ENCODE results near the gene TCHH. TPM values are rescaled to one million over a fixed set of nuclear protein-coding genes. Genes with fewer than 3 reads are reported as not detected.

The TCHH gene, protein sequence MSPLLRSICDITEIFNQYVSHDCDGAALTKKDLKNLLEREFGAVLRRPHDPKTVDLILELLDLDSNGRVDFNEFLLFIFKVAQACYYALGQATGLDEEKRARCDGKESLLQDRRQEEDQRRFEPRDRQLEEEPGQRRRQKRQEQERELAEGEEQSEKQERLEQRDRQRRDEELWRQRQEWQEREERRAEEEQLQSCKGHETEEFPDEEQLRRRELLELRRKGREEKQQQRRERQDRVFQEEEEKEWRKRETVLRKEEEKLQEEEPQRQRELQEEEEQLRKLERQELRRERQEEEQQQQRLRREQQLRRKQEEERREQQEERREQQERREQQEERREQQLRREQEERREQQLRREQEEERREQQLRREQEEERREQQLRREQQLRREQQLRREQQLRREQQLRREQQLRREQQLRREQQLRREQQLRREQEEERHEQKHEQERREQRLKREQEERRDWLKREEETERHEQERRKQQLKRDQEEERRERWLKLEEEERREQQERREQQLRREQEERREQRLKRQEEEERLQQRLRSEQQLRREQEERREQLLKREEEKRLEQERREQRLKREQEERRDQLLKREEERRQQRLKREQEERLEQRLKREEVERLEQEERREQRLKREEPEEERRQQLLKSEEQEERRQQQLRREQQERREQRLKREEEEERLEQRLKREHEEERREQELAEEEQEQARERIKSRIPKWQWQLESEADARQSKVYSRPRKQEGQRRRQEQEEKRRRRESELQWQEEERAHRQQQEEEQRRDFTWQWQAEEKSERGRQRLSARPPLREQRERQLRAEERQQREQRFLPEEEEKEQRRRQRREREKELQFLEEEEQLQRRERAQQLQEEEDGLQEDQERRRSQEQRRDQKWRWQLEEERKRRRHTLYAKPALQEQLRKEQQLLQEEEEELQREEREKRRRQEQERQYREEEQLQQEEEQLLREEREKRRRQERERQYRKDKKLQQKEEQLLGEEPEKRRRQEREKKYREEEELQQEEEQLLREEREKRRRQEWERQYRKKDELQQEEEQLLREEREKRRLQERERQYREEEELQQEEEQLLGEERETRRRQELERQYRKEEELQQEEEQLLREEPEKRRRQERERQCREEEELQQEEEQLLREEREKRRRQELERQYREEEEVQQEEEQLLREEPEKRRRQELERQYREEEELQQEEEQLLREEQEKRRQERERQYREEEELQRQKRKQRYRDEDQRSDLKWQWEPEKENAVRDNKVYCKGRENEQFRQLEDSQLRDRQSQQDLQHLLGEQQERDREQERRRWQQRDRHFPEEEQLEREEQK (N-terminal part only)
- total RNA-seq = under 1 TPM; 0.05 to 0.33 TPM
- under 1 TPM; 0.07 to 0.09 TPM for polyA plus RNA-seq

DNA sequence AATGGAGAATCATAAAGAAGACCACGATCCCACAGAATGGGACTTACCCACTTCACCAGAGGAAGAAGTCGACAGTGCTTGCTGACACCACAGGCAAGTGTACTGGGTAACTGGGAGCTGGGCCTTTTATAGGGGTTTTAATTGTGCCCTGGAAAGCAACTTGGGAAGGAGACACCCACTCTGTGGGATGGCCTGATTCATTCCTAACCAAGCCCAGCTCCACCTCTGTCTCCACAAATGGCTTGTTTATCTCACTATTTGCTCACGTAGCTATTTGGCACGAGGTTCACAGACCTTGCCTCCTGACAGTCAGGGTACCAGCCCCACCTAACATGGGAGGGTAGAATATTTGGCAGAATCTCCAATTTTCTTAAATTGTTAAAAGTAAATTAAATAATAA, at the start of gene TCHH:
TCHH (minus strand) TSS at position 101 of the 400 bp plus-strand sequence. CDS start 1,364 bp downstream, outside the sequence.
- no peaks in the 10 kb centered on the region for H3K36me3 ChIP-seq (ENCODE audit: control insufficient read depth in 4 of 4, insufficient read depth in 3 of 4, low read depth in 1 of 4, low read length in 3 of 4)
- H3K27ac ChIP-seq (ENCODE audit: low read depth in 1 of 2, low read length in 2 of 2) = no peak within 1 kb of the TSS
- 54% methylated on average over 4 of the region's 4 CpGs for WGBS
- no peak within 1 kb of the TSS for H3K9ac ChIP-seq (ENCODE audit: low read depth in 1 of 2, low read length in 2 of 2)
- peaks cover 0 to 25% (median 6%) of the 10 kb centered on the region in 4 donors for H3K27me3 ChIP-seq (ENCODE audit: control insufficient read depth in 4 of 4, insufficient read depth in 4 of 4, low read length in 3 of 4)
- TF ChIP-seq NR2F2 (IDR thresholded peaks at IDR 0.05) (no peak), JUND (IDR thresholded peaks at IDR 0.05) (no peak), EGR1 (IDR thresholded peaks at IDR 0.05; ENCODE audit: low read depth in 2 of 2) (no peak), RXRA (IDR thresholded peaks at IDR 0.05) (no peak), RAD21 (IDR thresholded peaks at IDR 0.05) (no peak), FOXA2 (IDR thresholded peaks at IDR 0.05) (no peak), GABPA (IDR thresholded peaks at IDR 0.05 in 1 of 2, conservative IDR thresholded peaks at IDR 0.05 in 1 of 2) (no peak), YY1 (IDR thresholded peaks at IDR 0.05) (no peak), TAF1 (conservative IDR thresholded peaks at IDR 0.05) (no peak), FOXA1 (IDR thresholded peaks at IDR 0.05) (no peak), SP1 (IDR thresholded peaks at IDR 0.05) (no peak), HNF4G (IDR thresholded peaks at IDR 0.05) (no peak), HNF4A (conservative IDR thresholded peaks at IDR 0.05) (no peak)
- TF ChIP-seq, protein P1, sequence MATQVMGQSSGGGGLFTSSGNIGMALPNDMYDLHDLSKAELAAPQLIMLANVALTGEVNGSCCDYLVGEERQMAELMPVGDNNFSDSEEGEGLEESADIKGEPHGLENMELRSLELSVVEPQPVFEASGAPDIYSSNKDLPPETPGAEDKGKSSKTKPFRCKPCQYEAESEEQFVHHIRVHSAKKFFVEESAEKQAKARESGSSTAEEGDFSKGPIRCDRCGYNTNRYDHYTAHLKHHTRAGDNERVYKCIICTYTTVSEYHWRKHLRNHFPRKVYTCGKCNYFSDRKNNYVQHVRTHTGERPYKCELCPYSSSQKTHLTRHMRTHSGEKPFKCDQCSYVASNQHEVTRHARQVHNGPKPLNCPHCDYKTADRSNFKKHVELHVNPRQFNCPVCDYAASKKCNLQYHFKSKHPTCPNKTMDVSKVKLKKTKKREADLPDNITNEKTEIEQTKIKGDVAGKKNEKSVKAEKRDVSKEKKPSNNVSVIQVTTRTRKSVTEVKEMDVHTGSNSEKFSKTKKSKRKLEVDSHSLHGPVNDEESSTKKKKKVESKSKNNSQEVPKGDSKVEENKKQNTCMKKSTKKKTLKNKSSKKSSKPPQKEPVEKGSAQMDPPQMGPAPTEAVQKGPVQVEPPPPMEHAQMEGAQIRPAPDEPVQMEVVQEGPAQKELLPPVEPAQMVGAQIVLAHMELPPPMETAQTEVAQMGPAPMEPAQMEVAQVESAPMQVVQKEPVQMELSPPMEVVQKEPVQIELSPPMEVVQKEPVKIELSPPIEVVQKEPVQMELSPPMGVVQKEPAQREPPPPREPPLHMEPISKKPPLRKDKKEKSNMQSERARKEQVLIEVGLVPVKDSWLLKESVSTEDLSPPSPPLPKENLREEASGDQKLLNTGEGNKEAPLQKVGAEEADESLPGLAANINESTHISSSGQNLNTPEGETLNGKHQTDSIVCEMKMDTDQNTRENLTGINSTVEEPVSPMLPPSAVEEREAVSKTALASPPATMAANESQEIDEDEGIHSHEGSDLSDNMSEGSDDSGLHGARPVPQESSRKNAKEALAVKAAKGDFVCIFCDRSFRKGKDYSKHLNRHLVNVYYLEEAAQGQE (IDR thresholded peaks at IDR 0.05) = no peak
- TF ChIP-seq, protein P2, sequence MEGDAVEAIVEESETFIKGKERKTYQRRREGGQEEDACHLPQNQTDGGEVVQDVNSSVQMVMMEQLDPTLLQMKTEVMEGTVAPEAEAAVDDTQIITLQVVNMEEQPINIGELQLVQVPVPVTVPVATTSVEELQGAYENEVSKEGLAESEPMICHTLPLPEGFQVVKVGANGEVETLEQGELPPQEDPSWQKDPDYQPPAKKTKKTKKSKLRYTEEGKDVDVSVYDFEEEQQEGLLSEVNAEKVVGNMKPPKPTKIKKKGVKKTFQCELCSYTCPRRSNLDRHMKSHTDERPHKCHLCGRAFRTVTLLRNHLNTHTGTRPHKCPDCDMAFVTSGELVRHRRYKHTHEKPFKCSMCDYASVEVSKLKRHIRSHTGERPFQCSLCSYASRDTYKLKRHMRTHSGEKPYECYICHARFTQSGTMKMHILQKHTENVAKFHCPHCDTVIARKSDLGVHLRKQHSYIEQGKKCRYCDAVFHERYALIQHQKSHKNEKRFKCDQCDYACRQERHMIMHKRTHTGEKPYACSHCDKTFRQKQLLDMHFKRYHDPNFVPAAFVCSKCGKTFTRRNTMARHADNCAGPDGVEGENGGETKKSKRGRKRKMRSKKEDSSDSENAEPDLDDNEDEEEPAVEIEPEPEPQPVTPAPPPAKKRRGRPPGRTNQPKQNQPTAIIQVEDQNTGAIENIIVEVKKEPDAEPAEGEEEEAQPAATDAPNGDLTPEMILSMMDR (IDR thresholded peaks at IDR 0.05; ENCODE audit: low read depth, low read length, missing input control) = no peak
- TF ChIP-seq, protein P3, sequence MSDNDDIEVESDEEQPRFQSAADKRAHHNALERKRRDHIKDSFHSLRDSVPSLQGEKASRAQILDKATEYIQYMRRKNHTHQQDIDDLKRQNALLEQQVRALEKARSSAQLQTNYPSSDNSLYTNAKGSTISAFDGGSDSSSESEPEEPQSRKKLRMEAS (IDR thresholded peaks at IDR 0.05) = no peak
- TF ChIP-seq, protein P4, sequence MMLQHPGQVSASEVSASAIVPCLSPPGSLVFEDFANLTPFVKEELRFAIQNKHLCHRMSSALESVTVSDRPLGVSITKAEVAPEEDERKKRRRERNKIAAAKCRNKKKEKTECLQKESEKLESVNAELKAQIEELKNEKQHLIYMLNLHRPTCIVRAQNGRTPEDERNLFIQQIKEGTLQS (IDR thresholded peaks at IDR 0.05) = no peak
- TF ChIP-seq, protein P5, sequence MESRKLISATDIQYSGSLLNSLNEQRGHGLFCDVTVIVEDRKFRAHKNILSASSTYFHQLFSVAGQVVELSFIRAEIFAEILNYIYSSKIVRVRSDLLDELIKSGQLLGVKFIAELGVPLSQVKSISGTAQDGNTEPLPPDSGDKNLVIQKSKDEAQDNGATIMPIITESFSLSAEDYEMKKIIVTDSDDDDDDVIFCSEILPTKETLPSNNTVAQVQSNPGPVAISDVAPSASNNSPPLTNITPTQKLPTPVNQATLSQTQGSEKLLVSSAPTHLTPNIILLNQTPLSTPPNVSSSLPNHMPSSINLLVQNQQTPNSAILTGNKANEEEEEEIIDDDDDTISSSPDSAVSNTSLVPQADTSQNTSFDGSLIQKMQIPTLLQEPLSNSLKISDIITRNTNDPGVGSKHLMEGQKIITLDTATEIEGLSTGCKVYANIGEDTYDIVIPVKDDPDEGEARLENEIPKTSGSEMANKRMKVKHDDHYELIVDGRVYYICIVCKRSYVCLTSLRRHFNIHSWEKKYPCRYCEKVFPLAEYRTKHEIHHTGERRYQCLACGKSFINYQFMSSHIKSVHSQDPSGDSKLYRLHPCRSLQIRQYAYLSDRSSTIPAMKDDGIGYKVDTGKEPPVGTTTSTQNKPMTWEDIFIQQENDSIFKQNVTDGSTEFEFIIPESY (IDR thresholded peaks at IDR 0.05) = no peak
- H3K4me1 ChIP-seq (ENCODE audit: control insufficient read depth in 4 of 4, insufficient read depth in 4 of 4, low read length in 3 of 4) = peaks cover 0 to 23% (median 14%) of the 10 kb centered on the region in 4 donors
- H3K4me3 ChIP-seq (ENCODE audit: low read depth in 1 of 3, low read length in 3 of 3) = no peak within 1 kb of the TSS
- DNase-seq (ENCODE audit: low spot score) = no peak
- H3K9me3 ChIP-seq (ENCODE audit: control insufficient read depth in 4 of 4, low read length in 3 of 4) = no peaks in the 10 kb centered on the region

Data from liver (tissue), 9 donors.